Breast epithelium (tissue), 3 donors: ENCODE measurements around the gene DNAJC5G.
"Not testable (repeated sequence)": the region's sequence is repeated elsewhere in the genome, so short reads cannot be mapped to it uniquely, and the experiment has no call there.

Experiments used
- POLR2AphosphoS5 ChIP-seq, 3 donors: sonication (generic); formaldehyde crosslinking; IDR thresholded peaks; one replicate each; pipeline ENCODE4 v1.6.1; 2017; ENCODE audit warnings: antibody characterized with exemption in 3 of 3
- TF ChIP-seq, protein P1 (sequence below), 3 donors: fragments of 450-650 bp; IDR thresholded peaks; one replicate each; pipeline ENCODE4 v1.5.1; 2016 to 2017; ENCODE audit warnings: antibody characterized with exemption in 3 of 3, mild to moderate bottlenecking in 3 of 3, moderate library complexity in 3 of 3

GRCh38 chr2:27268296-27268695, 6.9 kb upstream of the DNAJC5G start:
- TF ChIP-seq POLR2AphosphoS5 (IDR thresholded peaks at IDR 0.05), result not testable (repeated sequence)
- TF ChIP-seq, protein P1, sequence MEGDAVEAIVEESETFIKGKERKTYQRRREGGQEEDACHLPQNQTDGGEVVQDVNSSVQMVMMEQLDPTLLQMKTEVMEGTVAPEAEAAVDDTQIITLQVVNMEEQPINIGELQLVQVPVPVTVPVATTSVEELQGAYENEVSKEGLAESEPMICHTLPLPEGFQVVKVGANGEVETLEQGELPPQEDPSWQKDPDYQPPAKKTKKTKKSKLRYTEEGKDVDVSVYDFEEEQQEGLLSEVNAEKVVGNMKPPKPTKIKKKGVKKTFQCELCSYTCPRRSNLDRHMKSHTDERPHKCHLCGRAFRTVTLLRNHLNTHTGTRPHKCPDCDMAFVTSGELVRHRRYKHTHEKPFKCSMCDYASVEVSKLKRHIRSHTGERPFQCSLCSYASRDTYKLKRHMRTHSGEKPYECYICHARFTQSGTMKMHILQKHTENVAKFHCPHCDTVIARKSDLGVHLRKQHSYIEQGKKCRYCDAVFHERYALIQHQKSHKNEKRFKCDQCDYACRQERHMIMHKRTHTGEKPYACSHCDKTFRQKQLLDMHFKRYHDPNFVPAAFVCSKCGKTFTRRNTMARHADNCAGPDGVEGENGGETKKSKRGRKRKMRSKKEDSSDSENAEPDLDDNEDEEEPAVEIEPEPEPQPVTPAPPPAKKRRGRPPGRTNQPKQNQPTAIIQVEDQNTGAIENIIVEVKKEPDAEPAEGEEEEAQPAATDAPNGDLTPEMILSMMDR (IDR thresholded peaks at IDR 0.05), result not testable (repeated sequence)
